SK-N-SH (cell line): ENCODE results near the gene TES. TPM values are rescaled to one million over a fixed set of nuclear protein-coding genes. Genes with fewer than 3 reads are reported as not detected.

Experiments
- CTCF ChIA-PET: fragments of 300-600, 350-600 bp; formaldehyde crosslinking; extraction: SDS; loops from one replicate; lab custom pipeline; 2021; lab: Yijun Ruan, JAX
- POLR2A ChIA-PET: fragments of 350-600 bp; sonication (Branson Sonifier 250); formaldehyde crosslinking; extraction: SDS; loops from one replicate; lab custom pipeline; 2020; ENCODE audit warnings: antibody characterized with exemption, inconsistent platforms; lab: Yijun Ruan, JAX
- DNase-seq: peaks from one replicate; pipeline ENCODE4 v3.0.0; 2012
- H2AFZ ChIP-seq: fragments of 200-600 bp; sonication (generic); 2 replicates; pipeline ENCODE4 v1.8.1; 2016; ENCODE audit warnings: antibody characterized with exemption, mild to moderate bottlenecking, low read depth
- H3F3A ChIP-seq: fragments of 200-600 bp; sonication (generic); replicated peaks from 2 replicates; pipeline ENCODE3; 2016; ENCODE audit warnings: antibody characterized with exemption, mild to moderate bottlenecking; ENCODE audit not compliant: insufficient read depth
- H3K27ac ChIP-seq, 2 experiments: fragments of 200-500 bp in 1 of 2; fragments of 200-600 bp in 1 of 2; sonication (Bioruptor generic) in 1 of 2; sonication (generic), shearing (Covaris generic) in 1 of 2; 2 replicates each; pipeline versions ENCODE4 v1.5.1 to v1.6.1; 2014 to 2016; ENCODE audit warnings: low read depth in 2 of 2, inconsistent platforms in 1 of 2, low read length in 1 of 2, mild to moderate bottlenecking in 1 of 2, mixed read lengths in 1 of 2
- H3K27me3 ChIP-seq: fragments of 200-600 bp; sonication (generic), shearing (Covaris generic); 2 replicates; pipeline ENCODE4 v1.6.1; 2016; ENCODE audit warnings: mixed run types; ENCODE audit not compliant: insufficient read depth
- H3K36me3 ChIP-seq, 2 experiments: fragments of 200-500 bp in 1 of 2; fragments of 200-600 bp in 1 of 2; sonication (Bioruptor generic) in 1 of 2; sonication (generic) in 1 of 2; replicated peaks in 1 of 2; 2 replicates each; pipeline versions ENCODE3 to v1.5.1; 2014 to 2016; ENCODE audit warnings: low read length in 1 of 2, mild to moderate bottlenecking in 1 of 2; ENCODE audit not compliant: insufficient read depth in 2 of 2, control insufficient read depth in 1 of 2
- H3K4me1 ChIP-seq, 2 experiments: fragments of 200-500 bp in 1 of 2; fragments of 200-600 bp in 1 of 2; sonication (Bioruptor generic) in 1 of 2; sonication (generic), shearing (Covaris generic) in 1 of 2; 2 replicates each; pipeline versions ENCODE4 v1.5.1 to v1.6.1; 2014 to 2016; ENCODE audit warnings: low read depth in 1 of 2, low read length in 1 of 2, mixed run types in 1 of 2; ENCODE audit not compliant: insufficient read depth in 2 of 2, control insufficient read depth in 1 of 2
- H3K4me2 ChIP-seq: fragments of 200-600 bp; sonication (generic), shearing (Covaris generic); 2 replicates; pipeline ENCODE4 v1.6.1; 2017; ENCODE audit warnings: mixed run types
- H3K4me3 ChIP-seq, 2 experiments: fragments of 200-500 bp in 1 of 2; fragments of 200-600 bp in 1 of 2; sonication (Bioruptor generic) in 1 of 2; sonication (generic), shearing (Covaris generic) in 1 of 2; 2 replicates each; pipeline versions ENCODE4 v1.5.1 to v1.8.1; 2014 to 2016; ENCODE audit warnings: low read depth in 2 of 2, inconsistent platforms in 1 of 2, low read length in 1 of 2, mild to moderate bottlenecking in 1 of 2, mixed read lengths in 1 of 2, moderate library complexity in 1 of 2
- H3K79me2 ChIP-seq: fragments of 200-600 bp; sonication (generic); 2 replicates; pipeline ENCODE4 v1.8.1; 2017; ENCODE audit warnings: mild to moderate bottlenecking; ENCODE audit not compliant: insufficient read depth
- H3K9ac ChIP-seq: fragments of 200-600 bp; sonication (generic); 2 replicates; pipeline ENCODE4 v1.6.1; 2017; ENCODE audit warnings: mixed run types
- H3K9me2 ChIP-seq: fragments of 200-600 bp; sonication (generic); 2 replicates; pipeline ENCODE4 v1.6.1; 2017; ENCODE audit warnings: mixed run types
- H3K9me3 ChIP-seq: fragments of 200-600 bp; sonication (generic); 2 replicates; pipeline ENCODE4 v1.6.1; 2017; ENCODE audit warnings: mixed run types, mild to moderate bottlenecking, moderate library complexity
- H4K20me1 ChIP-seq: fragments of 200-600 bp; sonication (generic); 2 replicates; pipeline ENCODE4 v1.6.1; 2017; ENCODE audit warnings: mild to moderate bottlenecking, mixed run types; ENCODE audit not compliant: insufficient read depth
- ELF1 ChIP-seq: IDR thresholded peaks from 2 replicates; pipeline ENCODE4 v1.4.0; 2012
- EZH2phosphoT487 ChIP-seq: fragments of 200-600 bp; sonication (generic); IDR thresholded peaks from 2 replicates; pipeline ENCODE4 v1.6.1; 2017; ENCODE audit warnings: low read depth, mixed run types, mild to moderate bottlenecking, antibody characterized with exemption, moderate library complexity, borderline replicate concordance
- JUND ChIP-seq: IDR thresholded peaks from 2 replicates; pipeline ENCODE4 v1.4.0; 2012
- MEF2A ChIP-seq: IDR thresholded peaks from 2 replicates; pipeline ENCODE4 v1.4.0; 2012; ENCODE audit warnings: low read depth, borderline replicate concordance
- MXI1 ChIP-seq: IDR thresholded peaks from 2 replicates; pipeline ENCODE4 v1.6.1; 2012; ENCODE audit warnings: mild to moderate bottlenecking, low read depth, low read length, improper control_type of control experiment
- NFIC ChIP-seq: IDR thresholded peaks from 2 replicates; pipeline ENCODE4 v1.4.0; 2012; ENCODE audit warnings: borderline replicate concordance
- RAD21 ChIP-seq: IDR thresholded peaks from 2 replicates; pipeline ENCODE4 v1.6.1; 2012; ENCODE audit warnings: mild to moderate bottlenecking, low read length
- RCOR1 ChIP-seq: fragments of 150-350 bp; IDR thresholded peaks from 2 replicates; pipeline ENCODE4 v1.6.1; 2017; ENCODE audit warnings: antibody characterized with exemption, low read length
- RFX5 ChIP-seq: IDR thresholded peaks from 2 replicates; pipeline ENCODE4 v1.6.1; 2012; ENCODE audit warnings: mild to moderate bottlenecking, improper control_type of control experiment, low read length
- SMC3 ChIP-seq: IDR thresholded peaks from 2 replicates; pipeline ENCODE4 v1.6.1; 2012; ENCODE audit warnings: low read depth, low read length, improper control_type of control experiment
- TCF12 ChIP-seq: IDR thresholded peaks from 2 replicates; pipeline ENCODE4 v1.4.0; 2012
- WGBS: methylation state at CpG from one replicate; pipeline ENCODE4 v1.1.6; 2017; ENCODE audit warnings: low lambda C conversion rate; 5-methylcytosine and 5-hydroxymethylcytosine counted together
- polyA plus RNA-seq, 3 experiments: library from polyadenylated mRNA; depleted of rRNA; stranded (reverse); fragments of >200 nt; gene quantifications; 2 replicates each; pipeline ENCODE4 v1.2.3, GENCODE V29; 2012
- TF ChIP-seq, protein P1 (sequence below): fragments of 150-350 bp; IDR thresholded peaks from 2 replicates; pipeline ENCODE4 v1.6.1; 2017; ENCODE audit warnings: antibody characterized with exemption, low read length, low read depth, borderline replicate concordance
- TF ChIP-seq, protein P2 (sequence below): IDR thresholded peaks from 2 replicates; pipeline ENCODE4 v1.4.0; 2012; ENCODE audit warnings: low read depth, borderline replicate concordance
- TF ChIP-seq, protein P3 (sequence below): IDR thresholded peaks from 2 replicates; pipeline ENCODE4 v1.4.0; 2012; ENCODE audit warnings: low read depth
- TF ChIP-seq, protein P4 (sequence below): IDR thresholded peaks from 2 replicates; pipeline ENCODE4 v1.6.1; 2012; ENCODE audit warnings: mild to moderate bottlenecking, low read depth, low read length, moderate library complexity
- TF ChIP-seq, protein P5 (sequence below): IDR thresholded peaks from 2 replicates; pipeline ENCODE4; 2012

The TES gene
- polyA plus RNA-seq, 1 of the 3 experiments (the other 2 are of a cell fraction), result 9.5 TPM

DNA sequence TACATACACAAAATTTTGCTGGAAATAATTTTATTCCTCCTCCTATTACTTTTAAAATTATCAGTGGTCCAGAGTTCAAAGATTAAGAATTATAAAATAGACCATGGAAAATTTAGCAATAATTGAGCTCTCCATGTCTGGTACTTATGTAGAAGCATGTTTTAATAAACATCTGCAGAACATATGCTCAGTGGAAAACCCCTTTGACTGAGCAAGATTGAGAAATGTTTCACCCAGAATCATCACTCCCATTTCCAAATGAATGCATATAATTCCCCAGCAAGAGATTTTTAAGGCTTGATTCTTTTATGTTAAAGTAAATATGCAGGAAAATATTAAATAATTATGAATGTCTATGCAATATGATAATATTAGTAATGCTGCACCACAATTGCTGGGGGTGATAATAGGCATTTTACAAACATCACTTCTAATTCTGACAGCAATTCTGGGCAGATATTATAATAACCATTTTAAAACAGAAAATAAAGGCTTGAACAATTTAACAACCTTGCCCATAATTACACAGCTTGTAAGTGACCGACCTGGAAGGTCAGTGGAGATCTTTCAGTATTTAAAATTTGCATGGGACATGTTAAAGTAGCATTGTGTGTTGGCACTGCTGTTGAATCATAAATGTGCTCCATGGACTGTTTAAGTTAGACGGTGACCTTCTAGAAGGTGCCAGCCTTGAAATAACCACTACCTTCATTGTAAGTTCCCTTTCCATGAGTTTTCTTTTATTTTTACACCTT is 45.6 kb upstream of the TES start:
- Histone ChIP-seq H2AFZ (no peak overlapping the region), H3K36me3 (no peaks in the 10 kb centered on the region), H3K27ac (no peak overlapping the region), H3K4me2 (no peak overlapping the region), H3K79me2 (no peaks in the 10 kb centered on the region), H3K9me3 (no peaks in the 10 kb centered on the region), H3K4me3 (no peak overlapping the region), H3K27me3 (peaks cover 77% of the 10 kb centered on the region), H4K20me1 (no peaks in the 10 kb centered on the region), H3K4me1 (no peaks in the 10 kb centered on the region), H3K9me2 (no peaks in the 10 kb centered on the region), H3F3A (no peaks in the 10 kb centered on the region), H3K9ac (no peak overlapping the region)
- no peak for DNase-seq
- TF ChIP-seq, protein P1, sequence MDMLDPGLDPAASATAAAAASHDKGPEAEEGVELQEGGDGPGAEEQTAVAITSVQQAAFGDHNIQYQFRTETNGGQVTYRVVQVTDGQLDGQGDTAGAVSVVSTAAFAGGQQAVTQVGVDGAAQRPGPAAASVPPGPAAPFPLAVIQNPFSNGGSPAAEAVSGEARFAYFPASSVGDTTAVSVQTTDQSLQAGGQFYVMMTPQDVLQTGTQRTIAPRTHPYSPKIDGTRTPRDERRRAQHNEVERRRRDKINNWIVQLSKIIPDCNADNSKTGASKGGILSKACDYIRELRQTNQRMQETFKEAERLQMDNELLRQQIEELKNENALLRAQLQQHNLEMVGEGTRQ, result no peak
- no peak for TF ChIP-seq NFIC
- no peak for TF ChIP-seq TCF12
- no peak for TF ChIP-seq RCOR1
- ChIA-PET CTCF (interaction anchor here (1.0 to 4.3 kb wide), 4 partner anchors 16 to 427 kb away, joined by 7 to 28 read pairs (median 10); no protein-coding TSS in a partner anchor), POLR2A (no interaction called here)
- WGBS, result 10% methylated on average over 2 of the region's 2 CpGs

DNA sequence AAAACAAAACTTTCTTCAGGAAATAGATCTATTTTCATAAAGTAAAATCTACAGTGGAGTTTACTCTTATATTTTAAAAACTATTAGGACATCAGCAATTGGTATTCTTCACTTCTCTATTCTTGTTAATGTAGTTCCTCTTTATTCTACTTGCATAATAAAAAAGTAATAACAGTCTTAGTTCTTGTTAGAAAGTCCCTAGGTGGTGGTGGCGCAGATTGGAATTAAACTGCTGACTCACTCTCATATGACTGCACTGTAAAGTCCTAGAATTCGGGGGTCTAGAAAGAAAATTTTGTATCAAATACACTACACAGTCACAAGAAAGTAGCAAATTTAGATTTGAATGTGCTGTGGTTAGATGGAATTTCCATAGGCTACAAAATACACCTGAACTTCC is 44.6 kb upstream of the TES start:
- ChIA-PET POLR2A (no interaction called here), CTCF (interaction anchor here (1.0 to 4.3 kb wide), 6 partner anchors 13 to 426 kb away, joined by 4 to 28 read pairs (median 14); no protein-coding TSS in a partner anchor)
- Histone ChIP-seq H3K4me2 (no peak overlapping the region), H3K36me3 (no peaks in the 10 kb centered on the region), H3K27ac (no peak overlapping the region), H3K27me3 (peaks cover 72% of the 10 kb centered on the region), H3K4me3 (no peak overlapping the region), H3K9ac (no peak overlapping the region), H3K4me1 (no peaks in the 10 kb centered on the region), H2AFZ (no peak overlapping the region), H4K20me1 (no peaks in the 10 kb centered on the region), H3K9me3 (no peaks in the 10 kb centered on the region), H3F3A (no peaks in the 10 kb centered on the region), H3K9me2 (no peaks in the 10 kb centered on the region), H3K79me2 (no peaks in the 10 kb centered on the region)
- TF ChIP-seq MXI1 (no peak), JUND (no peak), EZH2phosphoT487 (no peak), SMC3 (no peak), ELF1 (no peak), MEF2A (no peak), RFX5 (no peak), RAD21 (no peak)
- TF ChIP-seq, protein P1, result no peak
- TF ChIP-seq, protein P2, sequence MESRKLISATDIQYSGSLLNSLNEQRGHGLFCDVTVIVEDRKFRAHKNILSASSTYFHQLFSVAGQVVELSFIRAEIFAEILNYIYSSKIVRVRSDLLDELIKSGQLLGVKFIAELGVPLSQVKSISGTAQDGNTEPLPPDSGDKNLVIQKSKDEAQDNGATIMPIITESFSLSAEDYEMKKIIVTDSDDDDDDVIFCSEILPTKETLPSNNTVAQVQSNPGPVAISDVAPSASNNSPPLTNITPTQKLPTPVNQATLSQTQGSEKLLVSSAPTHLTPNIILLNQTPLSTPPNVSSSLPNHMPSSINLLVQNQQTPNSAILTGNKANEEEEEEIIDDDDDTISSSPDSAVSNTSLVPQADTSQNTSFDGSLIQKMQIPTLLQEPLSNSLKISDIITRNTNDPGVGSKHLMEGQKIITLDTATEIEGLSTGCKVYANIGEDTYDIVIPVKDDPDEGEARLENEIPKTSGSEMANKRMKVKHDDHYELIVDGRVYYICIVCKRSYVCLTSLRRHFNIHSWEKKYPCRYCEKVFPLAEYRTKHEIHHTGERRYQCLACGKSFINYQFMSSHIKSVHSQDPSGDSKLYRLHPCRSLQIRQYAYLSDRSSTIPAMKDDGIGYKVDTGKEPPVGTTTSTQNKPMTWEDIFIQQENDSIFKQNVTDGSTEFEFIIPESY, result no peak
- TF ChIP-seq, protein P3, sequence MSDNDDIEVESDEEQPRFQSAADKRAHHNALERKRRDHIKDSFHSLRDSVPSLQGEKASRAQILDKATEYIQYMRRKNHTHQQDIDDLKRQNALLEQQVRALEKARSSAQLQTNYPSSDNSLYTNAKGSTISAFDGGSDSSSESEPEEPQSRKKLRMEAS, result no peak
- TF ChIP-seq, protein P4, sequence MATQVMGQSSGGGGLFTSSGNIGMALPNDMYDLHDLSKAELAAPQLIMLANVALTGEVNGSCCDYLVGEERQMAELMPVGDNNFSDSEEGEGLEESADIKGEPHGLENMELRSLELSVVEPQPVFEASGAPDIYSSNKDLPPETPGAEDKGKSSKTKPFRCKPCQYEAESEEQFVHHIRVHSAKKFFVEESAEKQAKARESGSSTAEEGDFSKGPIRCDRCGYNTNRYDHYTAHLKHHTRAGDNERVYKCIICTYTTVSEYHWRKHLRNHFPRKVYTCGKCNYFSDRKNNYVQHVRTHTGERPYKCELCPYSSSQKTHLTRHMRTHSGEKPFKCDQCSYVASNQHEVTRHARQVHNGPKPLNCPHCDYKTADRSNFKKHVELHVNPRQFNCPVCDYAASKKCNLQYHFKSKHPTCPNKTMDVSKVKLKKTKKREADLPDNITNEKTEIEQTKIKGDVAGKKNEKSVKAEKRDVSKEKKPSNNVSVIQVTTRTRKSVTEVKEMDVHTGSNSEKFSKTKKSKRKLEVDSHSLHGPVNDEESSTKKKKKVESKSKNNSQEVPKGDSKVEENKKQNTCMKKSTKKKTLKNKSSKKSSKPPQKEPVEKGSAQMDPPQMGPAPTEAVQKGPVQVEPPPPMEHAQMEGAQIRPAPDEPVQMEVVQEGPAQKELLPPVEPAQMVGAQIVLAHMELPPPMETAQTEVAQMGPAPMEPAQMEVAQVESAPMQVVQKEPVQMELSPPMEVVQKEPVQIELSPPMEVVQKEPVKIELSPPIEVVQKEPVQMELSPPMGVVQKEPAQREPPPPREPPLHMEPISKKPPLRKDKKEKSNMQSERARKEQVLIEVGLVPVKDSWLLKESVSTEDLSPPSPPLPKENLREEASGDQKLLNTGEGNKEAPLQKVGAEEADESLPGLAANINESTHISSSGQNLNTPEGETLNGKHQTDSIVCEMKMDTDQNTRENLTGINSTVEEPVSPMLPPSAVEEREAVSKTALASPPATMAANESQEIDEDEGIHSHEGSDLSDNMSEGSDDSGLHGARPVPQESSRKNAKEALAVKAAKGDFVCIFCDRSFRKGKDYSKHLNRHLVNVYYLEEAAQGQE, result no peak
- TF ChIP-seq, protein P5, sequence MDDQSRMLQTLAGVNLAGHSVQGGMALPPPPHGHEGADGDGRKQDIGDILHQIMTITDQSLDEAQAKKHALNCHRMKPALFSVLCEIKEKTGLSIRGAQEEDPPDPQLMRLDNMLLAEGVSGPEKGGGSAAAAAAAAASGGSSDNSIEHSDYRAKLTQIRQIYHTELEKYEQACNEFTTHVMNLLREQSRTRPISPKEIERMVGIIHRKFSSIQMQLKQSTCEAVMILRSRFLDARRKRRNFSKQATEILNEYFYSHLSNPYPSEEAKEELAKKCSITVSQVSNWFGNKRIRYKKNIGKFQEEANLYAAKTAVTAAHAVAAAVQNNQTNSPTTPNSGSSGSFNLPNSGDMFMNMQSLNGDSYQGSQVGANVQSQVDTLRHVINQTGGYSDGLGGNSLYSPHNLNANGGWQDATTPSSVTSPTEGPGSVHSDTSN, result no peak
- no peak for DNase-seq
- WGBS, result 34% methylated on average over 2 of the region's 2 CpGs
